NCI-H526 treated with DMSO at 0.1 percent for 48 hours (cell line): ENCODE measurements around the gene TNFRSF14.
"Not testable (repeated sequence)": the region's sequence is repeated elsewhere in the genome, so short reads cannot be mapped to it uniquely, and the experiment has no call there.

Source experiments
- DNase-seq: peaks from one replicate; lab custom pipeline; 2025; lab: John Stamatoyannopoulos, UW

The TNFRSF14 gene

GRCh38 chr1:2539312-2539907 lies 16.8 kb upstream of the TNFRSF14 start:
- DNase-seq: no peak

DNA sequence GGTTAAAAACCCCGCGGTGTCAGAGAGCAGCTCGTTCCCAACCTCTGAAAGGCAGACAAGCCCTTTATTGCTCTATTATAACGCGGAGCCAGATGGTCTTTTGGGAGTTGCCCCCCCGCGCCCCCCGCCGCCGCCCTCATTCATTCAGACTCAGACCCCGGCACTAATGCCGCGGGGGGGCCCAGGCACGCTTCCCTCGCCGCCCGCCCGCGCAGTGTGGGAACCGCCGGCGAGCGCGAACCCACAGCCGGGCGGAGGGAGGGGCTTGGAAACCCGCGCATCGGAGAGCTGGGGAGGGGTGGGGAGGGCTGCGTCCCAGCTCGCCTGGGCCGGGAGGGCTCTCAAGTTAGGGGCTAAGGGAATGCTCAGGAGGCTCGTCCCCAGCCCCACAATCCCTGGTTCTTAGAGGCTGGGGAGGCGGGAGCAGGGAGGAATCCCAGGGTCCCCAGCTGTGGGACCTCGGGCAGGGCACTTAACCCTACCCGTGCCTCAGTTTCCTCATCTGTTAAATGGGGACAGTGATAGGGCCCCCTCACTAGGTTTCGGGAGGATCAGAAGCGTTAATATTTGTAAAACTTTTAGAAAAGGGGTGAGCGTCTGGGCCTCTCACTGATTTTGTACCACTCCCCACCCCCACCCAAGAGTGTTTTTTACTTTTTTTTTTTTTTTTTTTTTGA lies 15.2 kb upstream of the TNFRSF14 start:
- DNase-seq: no peak

GRCh38 chr1:2541619-2542245 lies 14.4 kb upstream of the TNFRSF14 start:
- DNase-seq: no peak

- DNase-seq: no peak
These were observed 13.8 kb upstream of the TNFRSF14 start for GRCh38 chr1:2542246-2542915.

GRCh38 chr1:2543543-2544092 lies 12.6 kb upstream of the TNFRSF14 start:
- DNase-seq: no peak

GRCh38 chr1:2544093-2544874 lies 11.9 kb upstream of the TNFRSF14 start:
- no peak for DNase-seq

DNA sequence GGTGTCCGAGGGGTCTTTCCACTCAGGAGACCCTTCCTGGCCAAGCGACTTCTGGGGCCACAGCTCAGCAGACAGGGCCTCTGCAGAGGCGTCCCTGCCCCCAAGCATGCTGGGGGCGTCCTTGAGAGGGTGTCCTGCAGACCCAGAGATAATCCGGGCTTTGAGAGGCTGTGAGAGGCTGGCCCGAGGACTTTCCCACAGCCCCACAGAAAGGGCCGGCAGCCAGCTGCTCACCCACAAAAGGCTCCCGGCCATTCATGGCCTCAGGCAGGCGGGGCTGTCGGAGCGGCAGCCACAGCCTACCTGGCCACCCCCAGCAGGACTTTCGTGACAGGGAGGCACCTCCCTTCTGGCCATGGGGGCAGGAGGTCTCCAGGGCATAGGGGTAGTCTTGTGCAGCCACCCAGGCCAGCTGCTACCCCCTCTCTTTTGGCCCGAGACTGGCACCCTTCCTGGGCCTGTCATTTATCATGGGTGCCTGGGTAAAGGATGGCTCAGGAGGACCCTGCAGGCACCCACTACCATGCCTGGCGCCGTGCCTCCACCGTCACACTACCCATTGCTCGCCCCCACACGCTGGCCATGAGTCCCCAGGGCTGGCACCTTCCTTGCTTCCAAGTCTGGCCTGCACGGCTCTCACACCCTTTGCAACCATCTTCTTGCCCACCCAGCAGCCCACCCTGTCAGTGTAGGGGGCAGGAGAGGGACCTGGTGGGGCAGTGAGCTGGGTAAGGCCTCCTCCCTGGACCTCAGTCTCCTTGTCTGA lies 11.1 kb upstream of the TNFRSF14 start:
- no peak for DNase-seq

DNA sequence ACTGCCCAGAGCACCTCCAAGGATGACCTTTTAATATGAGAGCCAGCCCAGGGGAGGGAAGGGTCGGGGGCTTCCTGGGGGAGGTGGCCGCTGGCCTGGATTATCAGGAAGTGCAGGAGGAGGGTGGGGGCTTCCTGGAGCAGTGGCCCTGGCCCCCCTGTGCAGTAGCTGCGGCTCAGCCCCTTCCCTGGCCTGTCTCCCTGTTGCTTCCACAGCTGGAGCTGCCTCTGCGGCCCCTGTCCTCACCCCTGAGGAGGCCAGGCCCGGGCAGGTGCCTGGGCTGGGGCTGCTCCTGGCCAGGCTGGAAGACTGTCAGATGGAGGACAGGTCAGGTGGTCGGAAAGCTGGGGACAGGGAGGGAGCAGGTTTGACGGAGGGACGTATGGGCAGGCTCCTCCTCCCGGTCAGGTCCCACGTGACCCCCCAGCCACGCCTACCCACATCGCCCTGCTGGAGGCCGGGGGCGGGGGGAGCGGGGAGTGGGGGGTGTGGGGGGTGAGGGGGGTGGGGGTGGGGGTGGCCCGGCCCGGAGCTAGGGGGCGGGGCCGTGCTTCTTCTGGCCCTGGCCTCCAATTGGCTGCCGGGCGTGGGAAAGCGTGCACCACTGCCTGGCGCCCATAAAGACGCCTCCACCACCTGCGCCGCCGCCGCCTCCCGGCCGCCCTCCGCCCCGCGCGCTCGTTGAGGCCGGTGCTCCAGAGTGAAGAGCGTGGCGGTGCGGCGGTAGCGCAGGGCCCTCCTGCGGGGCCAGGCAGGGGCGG lies 10.2 kb upstream of the TNFRSF14 start:
- DNase-seq: peak; percentile 70

DNA sequence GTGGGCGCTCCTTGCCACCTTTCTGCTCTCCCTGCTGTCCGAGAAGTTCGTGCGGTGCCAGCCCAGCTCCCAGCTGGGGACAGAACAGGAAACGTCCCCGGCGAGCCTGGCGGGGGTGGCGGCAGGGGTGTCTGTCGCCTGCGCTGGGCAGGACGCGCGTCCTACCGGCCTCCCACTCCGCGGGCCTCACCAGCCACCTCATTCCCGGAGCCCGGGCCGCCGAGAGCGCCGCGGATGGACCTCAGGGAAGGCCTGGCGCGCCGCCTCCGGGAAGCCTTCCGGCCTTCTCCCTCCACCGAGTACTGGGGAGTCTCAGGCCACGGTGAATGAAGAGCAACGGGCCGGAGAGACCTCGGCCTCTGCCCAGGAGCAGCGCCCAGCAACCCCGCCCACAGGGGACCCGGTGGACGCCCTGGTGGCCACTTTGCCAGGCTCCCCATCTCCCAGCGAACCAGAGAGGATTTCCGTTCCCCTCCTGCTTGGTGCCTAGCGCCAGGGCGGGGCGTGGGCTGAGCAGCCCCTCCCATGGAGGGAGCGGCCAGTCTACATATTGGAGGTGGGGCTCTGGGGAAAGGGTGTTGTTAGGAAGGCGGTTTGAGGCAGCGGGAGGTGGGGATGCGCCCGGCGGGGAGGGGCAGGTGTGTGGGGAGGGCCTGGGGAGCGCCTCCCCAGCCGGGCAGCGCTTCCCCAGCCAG lies 9.5 kb upstream of the TNFRSF14 start:
- peak; percentile 66 for DNase-seq

DNA sequence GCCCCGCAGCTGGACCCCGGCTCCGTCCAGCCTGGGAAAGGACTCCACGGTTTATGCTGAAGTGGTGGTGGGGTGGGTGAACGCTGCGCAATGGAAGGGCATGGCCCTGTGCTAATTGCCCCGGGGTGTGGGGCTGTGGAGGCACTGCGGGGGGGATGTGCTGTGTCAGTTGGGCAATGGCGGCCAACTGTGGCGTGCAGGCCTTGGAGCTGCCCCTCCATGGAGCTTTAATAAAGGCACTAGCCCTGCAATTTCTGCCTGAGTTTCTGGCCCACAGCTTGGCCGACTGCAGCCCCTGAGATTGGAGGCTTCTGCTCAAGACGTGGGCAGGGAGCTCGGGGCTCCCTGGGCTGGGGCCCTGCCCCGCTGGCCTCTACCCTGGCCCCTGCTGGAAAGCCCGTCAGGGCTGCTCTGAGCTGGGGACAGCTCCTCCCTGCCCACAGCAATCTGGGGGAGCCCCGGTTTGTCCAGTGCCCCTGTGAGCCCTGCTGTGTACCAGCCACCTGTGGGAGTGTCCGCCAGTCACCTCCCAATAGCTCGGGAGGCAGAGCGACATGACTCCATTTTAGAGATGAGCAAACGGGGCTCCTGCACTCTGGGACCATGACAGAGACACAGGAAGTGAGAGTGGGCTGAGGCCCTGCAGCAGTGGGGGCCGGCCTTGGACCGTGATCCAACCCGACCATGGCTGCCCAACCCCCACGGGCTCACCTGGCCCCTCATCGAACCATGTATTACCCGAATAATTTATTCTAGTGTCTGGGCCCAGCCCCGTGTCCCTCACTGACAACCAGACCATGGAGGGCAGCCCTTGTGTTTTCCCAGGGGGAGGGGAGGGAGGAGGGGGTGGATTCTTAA lies 8.7 kb upstream of the TNFRSF14 start:
- no peak for DNase-seq

GRCh38 chr1:2548068-2548589 lies 8.0 kb upstream of the TNFRSF14 start:
- peak; percentile 28 for DNase-seq

GRCh38 chr1:2549367-2550029 lies 6.7 kb upstream of the TNFRSF14 start:
- DNase-seq: not testable (repeated sequence)

GRCh38 chr1:2550309-2550861 lies 5.8 kb upstream of the TNFRSF14 start:
- DNase-seq: not testable (repeated sequence)

GRCh38 chr1:2551544-2551943 lies 4.6 kb upstream of the TNFRSF14 start:
- not testable (repeated sequence) for DNase-seq

- DNase-seq: no peak
These were observed 4.0 kb upstream of the TNFRSF14 start for GRCh38 chr1:2552189-2552588.

DNA sequence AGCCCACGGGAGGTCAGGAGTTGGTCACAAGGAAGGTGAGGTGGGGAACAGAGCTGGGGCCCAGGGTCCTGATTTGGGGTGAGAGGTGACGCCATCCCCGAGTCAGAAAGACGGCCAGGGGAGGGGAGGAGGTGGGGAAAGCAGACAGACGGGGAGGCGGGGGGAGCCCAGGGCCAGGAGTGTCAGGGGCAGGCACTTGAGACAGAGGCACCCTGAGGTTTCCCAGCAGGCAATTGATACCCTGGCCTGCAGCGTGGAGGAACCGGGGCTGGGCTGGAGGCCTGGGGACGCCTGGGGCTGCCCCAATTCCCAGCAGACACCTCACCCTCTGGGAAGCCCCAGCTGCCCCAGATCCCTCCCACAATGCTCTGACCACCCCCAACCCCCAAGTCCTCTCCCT lies 3.1 kb upstream of the TNFRSF14 start:
- DNase-seq: not testable (repeated sequence)

- DNase-seq: no peak
These were observed 2.1 kb upstream of the TNFRSF14 start for GRCh38 chr1:2553871-2554620.
